ENCODE measurements around the gene COX5B.
A peak's percentile ranks its signal among the peaks of the same experiment; 100 is the strongest.

The COX5B gene

GRCh38 chr2:97654791-97655190 is 8.9 kb downstream of the COX5B start:
- no peak for DNase-seq

GRCh38 chr2:97656129-97656755 is 10.4 kb downstream of the COX5B start:
- DNase-seq: no peak

- DNase-seq: peak in 1 of 2 donors; percentile 29
These were observed 11.2 kb downstream of the COX5B start for GRCh38 chr2:97656905-97657587.

GRCh38 chr2:97657986-97658690 is 12.3 kb downstream of the COX5B start:
- no peak for DNase-seq

- DNase-seq: no peak
These were observed 12.9 kb downstream of the COX5B start for GRCh38 chr2:97658691-97659157.

- DNase-seq: no peak
These were observed 13.6 kb downstream of the COX5B start for GRCh38 chr2:97659256-97660043.

- peak in 1 of 2 donors; percentile 31 for DNase-seq
These were observed 14.3 kb downstream of the COX5B start for GRCh38 chr2:97660044-97660774.

- DNase-seq: no peak
These were observed 15.0 kb downstream of the COX5B start for GRCh38 chr2:97660775-97661389.

- DNase-seq: no peak
These were observed 16.1 kb downstream of the COX5B start for GRCh38 chr2:97661927-97662326.

GRCh38 chr2:97662386-97662894 is 16.6 kb downstream of the COX5B start:
- DNase-seq: no peak

- DNase-seq: peak; percentile 88 to 99
These were observed 17.2 kb downstream of the COX5B start for GRCh38 chr2:97662895-97663625.

- no peak for DNase-seq
These were observed 17.7 kb downstream of the COX5B start for GRCh38 chr2:97663626-97663961.

- DNase-seq: peak; percentile 97 to 98
These were observed 18.2 kb downstream of the COX5B start, which contains the start of gene ACTR1B for GRCh38 chr2:97663962-97664635. ACTR1B (minus strand) TSS chr2:97664044; CDS start chr2:97663890, 154 bp downstream.

- no peak for DNase-seq
These were observed 18.7 kb downstream of the COX5B start for GRCh38 chr2:97664636-97664970.

- DNase-seq: no peak
These were observed 23.6 kb downstream of the COX5B start, which contains the start of gene C2orf92 for GRCh38 chr2:97669448-97669847. C2orf92 (plus strand) TSS chr2:97669713; CDS start chr2:97669789, 76 bp downstream.

GRCh38 chr2:97670471-97670870 is 24.6 kb downstream of the COX5B start:
- DNase-seq: no peak

GRCh38 chr2:97671526-97671925 is 25.7 kb downstream of the COX5B start:
- DNase-seq: no peak

- DNase-seq: peak; percentile 40 to 69
These were observed 26.8 kb downstream of the COX5B start for GRCh38 chr2:97672606-97673140.

GRCh38 chr2:97673182-97673914 is 27.5 kb downstream of the COX5B start:
- DNase-seq: peak; percentile 71 to 88

All from inflammatory macrophage treated with lipopolysaccharide for 1 hour (primary cell).